Small intestine (tissue), 16 donors: Measurements from ENCODE around the gene DCAF8L1. TPM values are rescaled to one million over a fixed set of nuclear protein-coding genes. Genes with fewer than 3 reads are reported as not detected.

Source experiments
- DNase-seq, 2 donors: peaks; one replicate each; pipeline versions ENCODE4 v3.0.0 to v3.0.0-alpha.2; 2013
- FAIRE-seq: peaks from 2 replicates; lab custom pipeline; 2012; peaks lifted over from hg19 to GRCh38; lab: Jason Lieb, UNC
- H3K27ac ChIP-seq, 3 donors: one replicate each; pipeline ENCODE4 v1.5.1; 2013; ENCODE audit warnings: low read length in 2 of 3, mild to moderate bottlenecking in 2 of 3, control low read depth in 1 of 3, inconsistent platforms in 1 of 3, low read depth in 1 of 3, moderate library complexity in 1 of 3
- H3K27me3 ChIP-seq, 3 donors: one replicate each; pipeline ENCODE4 v1.6.1; 2013; ENCODE audit warnings: low read length in 3 of 3, inconsistent platforms in 1 of 3; ENCODE audit not compliant: control insufficient read depth in 3 of 3, insufficient read depth in 3 of 3
- H3K36me3 ChIP-seq, 3 donors: one replicate each; pipeline ENCODE4 v1.6.1; 2013; ENCODE audit warnings: low read length in 3 of 3, inconsistent platforms in 1 of 3, low read depth in 1 of 3, mild to moderate bottlenecking in 1 of 3, moderate library complexity in 1 of 3; ENCODE audit not compliant: control insufficient read depth in 3 of 3, insufficient read depth in 2 of 3
- H3K4me1 ChIP-seq, 3 donors: one replicate each; pipeline ENCODE4 v1.6.1; 2013; ENCODE audit warnings: low read length in 2 of 3, inconsistent platforms in 1 of 3, low read depth in 1 of 3, mild to moderate bottlenecking in 1 of 3, moderate library complexity in 1 of 3; ENCODE audit not compliant: control insufficient read depth in 3 of 3, insufficient read depth in 2 of 3
- H3K4me3 ChIP-seq, 3 donors: one replicate each; pipeline ENCODE4 v1.5.1; 2013; ENCODE audit warnings: low read length in 3 of 3, control low read depth in 1 of 3, inconsistent platforms in 1 of 3, low read depth in 1 of 3, mild to moderate bottlenecking in 1 of 3, moderate library complexity in 1 of 3
- H3K9me3 ChIP-seq, 2 donors: one replicate each; pipeline ENCODE4 v1.6.1; 2013; ENCODE audit warnings: low read depth in 1 of 2, low read length in 1 of 2; ENCODE audit not compliant: control insufficient read depth in 2 of 2, insufficient read depth in 1 of 2
- whole genome bisulfite sequencing, 3 donors: extraction: QIAGEN DNeasy Blood & Tissue Kit; methylation state at CpG; one replicate each; pipeline ENCODE4 v1.1.7; 2013; 5-methylcytosine and 5-hydroxymethylcytosine counted together
- long read RNA-seq, 10 donors: transcript quantifications; one replicate each; lab custom pipeline, GENCODE V29; 2026
- polyA plus RNA-seq, 4 donors: library from polyadenylated mRNA; stranded (reverse) in 3 of 4; unstranded in 1 of 4; fragments of 200-250 nt in 3 of 4; fragments of 120-200 nt in 1 of 4; gene quantifications; one replicate each; pipeline versions ENCODE4 v1.2.1 to v1.2.3, GENCODE V29; 2013
- donor health status: healthy with polysubstance abuse.
- donor health status: control.
- donor health status: control.
- donor health status: Bipolar disorder and iron deficiency.
- donor health status: healthy.

DCAF8L1 gene
- under 1 TPM in 1 of 4 donors, not detected in 3; 0.01 TPM for polyA plus RNA-seq
- long read RNA-seq, donor 1 = 0 reads
- long read RNA-seq, donor 2 = 0 reads
- long read RNA-seq, donor 3 = 0 reads
- long read RNA-seq, donor 4 = 0 reads
- long read RNA-seq, donor 5 = 0 reads
- long read RNA-seq, donor 6 = 0 reads
- long read RNA-seq, donor 7 = 0 reads
- long read RNA-seq, donor 8 = 0 reads
- long read RNA-seq, donor 9 = 0 reads
- long read RNA-seq, donor 10 = 0 reads

DNA sequence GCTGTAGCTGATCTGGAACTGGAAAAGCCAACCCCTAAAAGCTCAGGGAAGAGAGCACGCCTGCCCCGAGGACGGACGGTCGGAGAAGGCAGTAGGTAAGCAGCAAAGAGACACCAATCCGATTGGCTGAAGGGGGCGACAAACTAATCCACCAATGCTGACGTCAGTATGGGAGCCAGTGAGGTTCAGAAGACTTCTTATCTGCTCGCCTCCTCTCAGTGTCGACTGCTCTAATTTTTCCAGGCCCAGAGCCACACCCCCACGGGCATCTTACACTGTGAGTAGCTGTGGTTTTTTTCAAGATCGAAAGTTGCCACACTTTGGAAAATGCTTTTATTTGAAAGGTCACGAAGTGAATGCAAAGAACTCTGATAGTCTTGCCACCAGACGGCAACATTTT is at the start of gene DCAF8L1:
Gene DCAF8L1, minus strand, starts transcription at position 101 of the 400 bp plus-strand sequence. CDS start 115 bp downstream, outside the sequence.
- Histone ChIP-seq H3K36me3 (no peaks in the 10 kb centered on the region), H3K27me3 (no peaks in the 10 kb centered on the region), H3K4me3 (no peak within 1 kb of the TSS), H3K4me1 (no peaks in the 10 kb centered on the region), H3K27ac (no peak within 1 kb of the TSS), H3K9me3 (no peaks in the 10 kb centered on the region)
- 91 to 95% (median 94%) methylated on average over 14 of the region's 14 CpGs for WGBS, 3 donors
- FAIRE-seq (no peak), DNase-seq (no peak)

GRCh38 chrX:28022371-28022770 is 41.1 kb upstream of the DCAF8L1 start:
- peak; percentile 88 for FAIRE-seq
- Histone ChIP-seq H3K27me3 (no peaks in the 10 kb centered on the region), H3K4me1 (no peaks in the 10 kb centered on the region), H3K36me3 (no peaks in the 10 kb centered on the region), H3K9me3 (no peaks in the 10 kb centered on the region), H3K27ac (no peak overlapping the region), H3K4me3 (no peak overlapping the region)
- DNase-seq = no peak
- 57 to 79% (median 74%) methylated on average over 2 of the region's 2 CpGs for WGBS, 3 donors

- no peak for DNase-seq
- no peaks in the 10 kb centered on the region for H3K36me3 ChIP-seq
- no peak overlapping the region for H3K4me3 ChIP-seq
- 63 to 92% (median 81%) methylated on average over 1 of the region's 1 CpG for WGBS, 3 donors
- no peak overlapping the region for H3K27ac ChIP-seq
- H3K27me3 ChIP-seq = no peaks in the 10 kb centered on the region
- H3K4me1 ChIP-seq = no peaks in the 10 kb centered on the region
- no peak for FAIRE-seq
- no peaks in the 10 kb centered on the region for H3K9me3 ChIP-seq
Measured at GRCh38 chrX:28016823-28017222, 35.6 kb upstream of the DCAF8L1 start.

DNA sequence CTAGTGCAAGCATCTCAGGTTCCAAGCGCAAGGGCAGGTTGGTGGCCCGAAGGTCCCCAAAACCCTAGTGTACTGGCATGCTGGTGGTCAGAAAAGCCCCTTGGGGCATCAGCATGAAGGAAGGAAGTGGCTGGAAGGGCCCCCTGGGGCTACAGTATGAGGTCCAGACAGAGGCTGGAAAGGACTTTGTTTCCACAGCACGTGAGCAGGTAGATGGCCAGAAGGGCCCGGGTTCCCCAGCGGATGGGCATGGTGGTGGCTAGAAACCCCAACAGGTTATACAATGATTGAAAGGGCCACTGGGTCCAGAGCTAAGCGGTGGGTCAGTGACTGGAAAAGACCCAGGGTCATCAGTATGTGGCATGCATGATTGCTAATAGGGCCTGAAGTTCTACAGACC is 34.7 kb upstream of the DCAF8L1 start:
- H3K4me1 ChIP-seq = no peaks in the 10 kb centered on the region
- no peak for DNase-seq
- H3K9me3 ChIP-seq = no peaks in the 10 kb centered on the region
- FAIRE-seq = no peak
- H3K36me3 ChIP-seq = no peaks in the 10 kb centered on the region
- H3K27me3 ChIP-seq = no peaks in the 10 kb centered on the region
- H3K27ac ChIP-seq = no peak overlapping the region
- WGBS, 3 donors = 87 to 92% (median 90%) methylated on average over 6 of the region's 6 CpGs
- H3K4me3 ChIP-seq = no peak overlapping the region

DNA sequence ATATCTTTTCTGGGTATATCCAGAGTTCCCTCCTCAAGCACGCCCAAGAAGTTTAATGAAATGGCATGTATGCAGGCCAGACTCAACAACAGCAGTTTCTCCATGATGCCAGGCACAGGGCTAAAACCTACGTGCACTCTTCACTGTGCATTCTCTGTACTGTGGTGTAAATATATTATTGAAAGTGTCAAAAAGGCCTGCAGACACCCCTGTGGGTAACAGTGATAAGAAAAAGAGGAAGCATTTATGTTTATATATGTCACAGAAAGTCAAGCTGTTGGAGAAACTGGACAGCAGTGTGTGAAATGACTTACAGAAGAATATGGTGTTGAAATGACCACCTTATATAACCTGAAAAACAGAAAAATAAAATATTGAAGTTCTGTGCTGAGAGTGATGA is 29.6 kb upstream of the DCAF8L1 start:
- DNase-seq (no peak), FAIRE-seq (no peak)
- H3K27ac ChIP-seq = no peak overlapping the region
- 65 to 87% (median 73%) methylated on average over 2 of the region's 2 CpGs for WGBS, 3 donors
- H3K27me3 ChIP-seq = no peaks in the 10 kb centered on the region
- H3K4me1 ChIP-seq = no peaks in the 10 kb centered on the region
- no peaks in the 10 kb centered on the region for H3K36me3 ChIP-seq
- no peaks in the 10 kb centered on the region for H3K9me3 ChIP-seq
- no peak overlapping the region for H3K4me3 ChIP-seq

DNA sequence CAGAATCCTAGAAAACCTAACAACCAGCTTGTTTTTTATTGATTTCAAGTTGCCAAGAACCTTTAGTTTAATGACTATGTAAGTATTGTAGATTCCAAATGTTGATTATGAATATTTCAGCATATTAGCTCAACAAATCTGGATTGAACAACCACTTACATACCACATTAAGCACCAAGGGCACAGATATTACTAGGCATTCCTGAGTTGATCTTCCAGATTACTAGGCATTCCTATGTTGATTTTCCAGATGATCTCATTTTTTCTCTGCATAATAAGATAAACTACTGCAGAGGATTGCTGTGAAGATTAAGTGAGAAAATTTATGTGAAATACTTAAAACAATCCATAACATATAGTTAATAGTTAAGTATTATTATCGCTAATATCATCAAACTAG is 17.4 kb upstream of the DCAF8L1 start:
- no peaks in the 10 kb centered on the region for H3K27me3 ChIP-seq
- FAIRE-seq (no peak), DNase-seq (no peak)
- H3K27ac ChIP-seq = no peak overlapping the region
- no peaks in the 10 kb centered on the region for H3K4me1 ChIP-seq
- no peak overlapping the region for H3K4me3 ChIP-seq
- H3K36me3 ChIP-seq = no peaks in the 10 kb centered on the region
- WGBS, 3 donors = 75 to 91% (median 83%) methylated on average over 1 of the region's 1 CpG
- no peaks in the 10 kb centered on the region for H3K9me3 ChIP-seq

DNA sequence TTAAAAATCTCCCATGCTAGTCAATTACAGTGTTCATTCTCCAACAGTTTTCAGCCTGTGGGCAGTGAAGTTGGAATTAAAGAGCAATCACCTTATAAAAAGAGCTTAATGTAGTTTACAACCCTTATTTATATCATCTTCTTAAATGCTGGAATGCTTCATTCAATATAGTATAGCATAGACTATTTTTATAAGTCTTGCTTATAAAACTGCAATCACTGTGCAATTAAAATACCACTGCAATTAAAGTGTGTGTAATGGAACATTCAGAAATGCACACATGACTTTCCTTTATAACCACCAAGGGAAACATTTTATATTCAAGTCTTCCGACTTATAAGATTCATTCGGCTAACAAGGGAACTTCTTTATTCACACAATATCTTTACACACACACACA is 16.4 kb upstream of the DCAF8L1 start:
- Histone ChIP-seq H3K4me1 (no peaks in the 10 kb centered on the region), H3K36me3 (no peaks in the 10 kb centered on the region), H3K9me3 (no peaks in the 10 kb centered on the region), H3K27ac (no peak overlapping the region), H3K4me3 (no peak overlapping the region), H3K27me3 (no peaks in the 10 kb centered on the region)
- DNase-seq = no peak
- 59 to 69% (median 60%) methylated on average over 2 of the region's 2 CpGs for WGBS, 3 donors
- no peak for FAIRE-seq

GRCh38 chrX:27996132-27996531 is 14.9 kb upstream of the DCAF8L1 start:
- FAIRE-seq = no peak
- no peaks in the 10 kb centered on the region for H3K36me3 ChIP-seq
- H3K4me1 ChIP-seq = no peaks in the 10 kb centered on the region
- H3K27ac ChIP-seq = peak overlapping the region in 1 of 3 donors; percentile 8
- H3K9me3 ChIP-seq = no peaks in the 10 kb centered on the region
- peak; percentile 22 to 24 for DNase-seq
- WGBS, 3 donors = 22 to 60% (median 37%) methylated on average over 3 of the region's 3 CpGs
- no peaks in the 10 kb centered on the region for H3K27me3 ChIP-seq
- H3K4me3 ChIP-seq = no peak overlapping the region

- no peaks in the 10 kb centered on the region for H3K36me3 ChIP-seq
- H3K4me1 ChIP-seq = no peaks in the 10 kb centered on the region
- FAIRE-seq (no peak), DNase-seq (no peak)
- H3K4me3 ChIP-seq = no peak overlapping the region
- H3K27me3 ChIP-seq = no peaks in the 10 kb centered on the region
- WGBS, 3 donors = 74 to 88% (median 85%) methylated on average over 3 of the region's 3 CpGs
- no peaks in the 10 kb centered on the region for H3K9me3 ChIP-seq
- no peak overlapping the region for H3K27ac ChIP-seq
Measured at GRCh38 chrX:27995611-27996010, 14.4 kb upstream of the DCAF8L1 start.
